ENCODE measurements around the gene FBXW10. TPM values are rescaled to one million over a fixed set of nuclear protein-coding genes. Genes with fewer than 3 reads are reported as not detected.
A peak's percentile ranks its signal among the peaks of the same experiment; 100 is the strongest.
"Not testable (repeated sequence)": the region's sequence is repeated elsewhere in the genome, so short reads cannot be mapped to it uniquely, and the experiment has no call there.

FBXW10 gene
- total and polyA plus RNA-seq, 9 donors, result 0.04 to 0.38 (median 0.16) TPM; not detected in 5

- H3K27ac ChIP-seq; H3K27me3 ChIP-seq; DNase-seq; H3K4me1 ChIP-seq (ENCODE audit: insufficient read depth); H3K9me3 ChIP-seq; H3K4me3 ChIP-seq; H3K36me3 ChIP-seq; intact Hi-C loops (cut with DNase I): not testable (repeated sequence)
- 84 to 92% (median 86%) methylated on average over 5 of the region's 6 CpGs for WGBS, 3 donors
Observed at GRCh38 chr17:18753829-18754409, 10.1 kb downstream of the FBXW10 start.

GRCh38 chr17:18755969-18756368 is 12.1 kb downstream of the FBXW10 start:
- WGBS, 3 donors, result 76 to 90% (median 81%) methylated on average over 4 of the region's 4 CpGs
- H3K36me3 ChIP-seq; intact Hi-C loops (cut with DNase I); H3K4me3 ChIP-seq; H3K27ac ChIP-seq; DNase-seq; H3K4me1 ChIP-seq (ENCODE audit: insufficient read depth); H3K9me3 ChIP-seq; H3K27me3 ChIP-seq: not testable (repeated sequence)

GRCh38 chr17:18757368-18758044 is 13.7 kb downstream of the FBXW10 start:
- WGBS, 3 donors, result 83 to 91% (median 88%) methylated on average over 8 of the region's 8 CpGs
- H3K4me1 ChIP-seq (ENCODE audit: insufficient read depth); H3K9me3 ChIP-seq; H3K27ac ChIP-seq; intact Hi-C loops (cut with DNase I); DNase-seq; H3K36me3 ChIP-seq; H3K4me3 ChIP-seq; H3K27me3 ChIP-seq: not testable (repeated sequence)

- H3K36me3 ChIP-seq; H3K4me1 ChIP-seq (ENCODE audit: insufficient read depth); H3K9me3 ChIP-seq; H3K27ac ChIP-seq; H3K4me3 ChIP-seq; intact Hi-C loops (cut with DNase I); H3K27me3 ChIP-seq; DNase-seq: not testable (repeated sequence)
- WGBS, 3 donors, result 57 to 96% methylated on average over 1 to 2 of the region's 6 CpGs; no CpG with 5 or more reads in 1 of the 3 donors
Observed at GRCh38 chr17:18758344-18758743, 14.5 kb downstream of the FBXW10 start.

- H3K27me3 ChIP-seq; H3K9me3 ChIP-seq; DNase-seq; intact Hi-C loops (cut with DNase I); H3K27ac ChIP-seq; H3K36me3 ChIP-seq; H3K4me3 ChIP-seq; H3K4me1 ChIP-seq (ENCODE audit: insufficient read depth): not testable (repeated sequence)
- WGBS, 3 donors, result 92 to 94% (median 94%) methylated on average over 6 of the region's 6 CpGs
Observed at GRCh38 chr17:18760221-18760620, 16.4 kb downstream of the FBXW10 start.

GRCh38 chr17:18770572-18770971 is 26.7 kb downstream of the FBXW10 start:
- H3K9me3 ChIP-seq; H3K27me3 ChIP-seq; H3K27ac ChIP-seq; H3K4me3 ChIP-seq; H3K36me3 ChIP-seq; H3K4me1 ChIP-seq (ENCODE audit: insufficient read depth); intact Hi-C loops (cut with DNase I); DNase-seq: not testable (repeated sequence)
- WGBS, 3 donors, result 91 to 100% (median 97%) methylated on average over 2 to 4 of the region's 4 CpGs

GRCh38 chr17:18771066-18771465 is 27.2 kb downstream of the FBXW10 start:
- H3K4me3 ChIP-seq; H3K36me3 ChIP-seq; H3K27ac ChIP-seq; H3K4me1 ChIP-seq (ENCODE audit: insufficient read depth); H3K27me3 ChIP-seq; H3K9me3 ChIP-seq; DNase-seq; intact Hi-C loops (cut with DNase I): not testable (repeated sequence)
- 10 to 12% (median 10%) methylated on average over 4 of the region's 4 CpGs for WGBS, 3 donors

GRCh38 chr17:18772471-18772870 is 28.6 kb downstream of the FBXW10 start:
- Histone ChIP-seq H3K4me1 (ENCODE audit: insufficient read depth) (no peaks in the 10 kb centered on the region), H3K27ac (peak overlapping the region in 1 of 2 donors; percentile 14), H3K9me3 (no peaks in the 10 kb centered on the region), H3K27me3 (no peaks in the 10 kb centered on the region), H3K36me3 (no peaks in the 10 kb centered on the region), H3K4me3 (no peak overlapping the region)
- intact Hi-C loops (cut with DNase I), result no loop called here
- no peak for DNase-seq
- TF ChIP-seq EP300 (IDR thresholded peaks at IDR 0.05) (no peak), CTCF (IDR thresholded peaks at IDR 0.05) (no peak), POLR2A (IDR thresholded peaks at IDR 0.05) (no peak)
- WGBS, 3 donors, result 18 to 24% (median 19%) methylated on average over 7 of the region's 7 CpGs
